SKM-1 treated with dmso at 0.1 percent for 144 hours (cell line): ENCODE measurements around the gene RPSA.
"Not testable (repeated sequence)": the region's sequence is repeated elsewhere in the genome, so short reads cannot be mapped to it uniquely, and the experiment has no call there.

Source experiments
- DNase-seq: peaks from one replicate; lab custom pipeline; 2025; ENCODE audit not compliant: unreplicated experiment; lab: John Stamatoyannopoulos, UW

Gene RPSA

GRCh38 chr3:39453872-39454271 lies 47.4 kb downstream of the RPSA start:
- not testable (repeated sequence) for DNase-seq

DNA sequence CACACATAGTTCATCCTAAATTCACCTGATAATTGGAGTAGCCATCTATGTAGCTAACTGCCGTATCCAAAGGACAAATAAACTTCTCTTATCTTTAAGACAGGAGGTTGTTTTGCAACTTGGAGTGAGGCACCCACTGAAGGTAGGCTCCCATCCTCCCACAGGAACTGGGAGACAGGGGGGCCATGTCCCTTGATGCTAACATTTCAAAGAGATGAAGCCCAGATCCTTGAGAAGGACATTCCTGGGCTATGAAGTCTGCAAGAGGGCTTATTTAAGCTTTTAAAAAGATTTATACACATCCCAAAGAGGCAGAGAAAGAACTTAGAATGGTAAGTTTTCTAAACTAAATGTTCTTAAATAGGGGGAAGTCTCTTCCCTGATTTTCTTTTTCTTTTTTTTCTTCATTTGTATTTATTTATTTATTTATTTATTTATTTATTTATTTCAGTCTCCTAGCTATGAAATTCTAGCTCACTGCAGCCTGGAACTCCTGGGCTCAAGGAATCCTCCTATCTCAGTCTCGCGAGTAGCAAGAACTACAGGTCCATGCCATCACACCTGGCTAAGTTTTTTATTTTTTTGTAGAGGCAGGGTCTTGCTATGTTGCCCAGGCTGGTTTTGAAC lies 48.2 kb downstream of the RPSA start:
- DNase-seq: no peak

DNA sequence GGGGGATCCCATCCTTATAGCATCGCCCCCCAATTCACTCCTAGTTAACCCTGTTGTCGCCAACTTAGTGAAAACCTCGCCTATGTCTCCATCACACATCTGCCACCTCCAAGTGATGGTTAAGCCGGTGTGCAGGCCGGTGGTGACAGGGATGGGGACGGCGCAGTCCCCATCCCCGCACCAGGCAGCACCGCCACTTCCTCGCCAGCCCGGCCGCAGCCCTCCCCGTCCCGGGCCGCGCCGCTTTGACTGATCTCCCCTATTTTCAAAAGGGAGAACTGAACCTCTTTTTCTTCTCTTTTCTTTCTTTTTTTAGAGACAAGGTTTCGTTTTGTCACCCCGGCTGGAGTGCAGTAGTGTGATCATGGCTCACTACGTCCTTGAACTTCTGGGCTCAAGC lies 49.6 kb downstream of the RPSA start:
- no peak for DNase-seq

- no peak for DNase-seq
Measured at GRCh38 chr3:39457361-39457760, 50.8 kb downstream of the RPSA start.

GRCh38 chr3:39458579-39458978 lies 52.1 kb downstream of the RPSA start:
- not testable (repeated sequence) for DNase-seq

GRCh38 chr3:39460677-39461076 lies 54.2 kb downstream of the RPSA start:
- DNase-seq: no peak
